SK-N-SH treated with all-trans-retinoic acid at 6 μM for 48 hours (cell line): ENCODE results near the gene ARID3A.

Experiments used
- ATAC-seq: fragments of 200-7000 bp; cut with Tn5 transposase; 3 replicates; pipeline ENCODE4 v1.9.1; 2020; ENCODE audit warnings: mild to moderate bottlenecking, moderate library complexity
- ARNTL ChIP-seq: fragments of 450-650 bp; formaldehyde crosslinking; IDR thresholded peaks from 2 replicates; pipeline ENCODE4 v1.5.0; 2020; ENCODE audit warnings: low read depth, mild to moderate bottlenecking, moderate library complexity, borderline replicate concordance
- BACH2 ChIP-seq: fragments of 250-450 bp; sonication (Bioruptor Pico); IDR thresholded peaks from 2 replicates; pipeline ENCODE4 v1.9.0; 2021; ENCODE audit warnings: mild to moderate bottlenecking, borderline replicate concordance
- CREB5 ChIP-seq: fragments of 250-450 bp; sonication (Bioruptor Pico); IDR thresholded peaks from 2 replicates; pipeline ENCODE4 v1.5.1; 2020; ENCODE audit warnings: low read depth, mild to moderate bottlenecking, moderate library complexity
- CSDC2 ChIP-seq: fragments of 250-450 bp; sonication (Bioruptor Pico); IDR thresholded peaks from 2 replicates; pipeline ENCODE4 v1.5.0; 2020; ENCODE audit warnings: mild to moderate bottlenecking, moderate library complexity
- CSRNP3 ChIP-seq: fragments of 250-450 bp; sonication (Bioruptor Pico); IDR thresholded peaks from 2 replicates; pipeline ENCODE4 v1.5.1; 2021; ENCODE audit warnings: mild to moderate bottlenecking, moderate library complexity
- ESRRG ChIP-seq: fragments of 250-450 bp; sonication (Bioruptor Pico); IDR thresholded peaks from 2 replicates; pipeline ENCODE4 v1.6.1; 2021; ENCODE audit warnings: mild to moderate bottlenecking
- GLIS3 ChIP-seq: fragments of 250-450 bp; sonication (Bioruptor Pico); IDR thresholded peaks from 2 replicates; pipeline ENCODE4 v1.5.0; 2020; ENCODE audit warnings: mild to moderate bottlenecking, moderate library complexity
- ISL1 ChIP-seq: fragments of 250-450 bp; sonication (Bioruptor Pico); IDR thresholded peaks from 2 replicates; pipeline ENCODE4 v2.1.2; 2022; ENCODE audit warnings: mild to moderate bottlenecking, moderate library complexity
- OSR1 ChIP-seq: fragments of 250-450 bp; sonication (Bioruptor Pico); IDR thresholded peaks from 2 replicates; pipeline ENCODE4 v1.8.0; 2022; ENCODE audit warnings: moderate library complexity, mild to moderate bottlenecking, inconsistent platforms
- POU6F1 ChIP-seq: fragments of 250-450 bp; sonication (Bioruptor Pico); IDR thresholded peaks from 2 replicates; pipeline ENCODE4 v1.8.0; 2021; ENCODE audit warnings: low read depth, mild to moderate bottlenecking, moderate library complexity, borderline replicate concordance
- PPARA ChIP-seq: fragments of 250-450 bp; sonication (Bioruptor Pico); IDR thresholded peaks from 2 replicates; pipeline ENCODE4 v1.5.0; 2020; ENCODE audit warnings: mild to moderate bottlenecking, borderline replicate concordance
- RARB ChIP-seq: fragments of 250-450 bp; sonication (Bioruptor Pico); IDR thresholded peaks from 2 replicates; pipeline ENCODE4 v1.8.0; 2021; ENCODE audit warnings: mild to moderate bottlenecking, moderate library complexity
- TCF4 ChIP-seq: fragments of 250-450 bp; sonication (Bioruptor Pico); IDR thresholded peaks from 2 replicates; pipeline ENCODE4 v1.8.0; 2021; ENCODE audit warnings: mild to moderate bottlenecking, moderate library complexity, borderline replicate concordance
- TOX ChIP-seq: fragments of 250-450 bp; sonication (Bioruptor Pico); IDR thresholded peaks from 2 replicates; pipeline ENCODE4 v1.8.0; 2021; ENCODE audit warnings: mild to moderate bottlenecking, moderate library complexity, borderline replicate concordance
- ZC3H10 ChIP-seq: fragments of 250-450 bp; sonication (Bioruptor Pico); IDR thresholded peaks from 2 replicates; pipeline ENCODE4 v1.5.1; 2021; ENCODE audit warnings: mild to moderate bottlenecking, moderate library complexity
- ZNF70 ChIP-seq: fragments of 450-650 bp; formaldehyde crosslinking; IDR thresholded peaks from 2 replicates; pipeline ENCODE4 v1.5.0; 2020; ENCODE audit warnings: mild to moderate bottlenecking, moderate library complexity
- ZNF8 ChIP-seq: fragments of 450-650 bp; formaldehyde crosslinking; IDR thresholded peaks from 2 replicates; pipeline ENCODE4 v1.5.0; 2020; ENCODE audit warnings: mild to moderate bottlenecking, moderate library complexity

ARID3A gene

GRCh38 chr19:971795-972194 lies 46.0 kb downstream of the ARID3A start:
- ATAC-seq: no peak

GRCh38 chr19:972281-972680 lies 46.4 kb downstream of the ARID3A start:
- no peak for TF ChIP-seq ARNTL (CRISPR knock-in tag)
- ATAC-seq: no peak

More at GRCh38 chr19:971795-972194, 46.0 kb downstream of the ARID3A start:
- TF ChIP-seq ZC3H10 (CRISPR knock-in tag) (no peak), OSR1 (CRISPR knock-in tag) (no peak)
- TF ChIP-seq, all 23 proteins: peak for 0

GRCh38 chr19:973726-974563 lies 48.1 kb downstream of the ARID3A start:
- TF ChIP-seq CSDC2 (CRISPR knock-in tag): no peak
- no peak for TF ChIP-seq GLIS3 (CRISPR knock-in tag)
- TF ChIP-seq RARB (CRISPR knock-in tag): no peak
- TF ChIP-seq CREB5 (CRISPR knock-in tag): no peak
- TF ChIP-seq PPARA: no peak
- TF ChIP-seq, all 23 proteins: peak for 0
- no peak for ATAC-seq

- no peak for ATAC-seq
Observed at GRCh38 chr19:974564-975257, 48.9 kb downstream of the ARID3A start.

GRCh38 chr19:976476-976875 lies 50.6 kb downstream of the ARID3A start:
- TF ChIP-seq CREB5 (CRISPR knock-in tag): no peak
- TF ChIP-seq ZC3H10 (CRISPR knock-in tag): no peak
- no peak for TF ChIP-seq CSRNP3
- TF ChIP-seq TOX: no peak
- TF ChIP-seq ZNF70 (CRISPR knock-in tag): no peak
- no peak for TF ChIP-seq TCF4
- no peak for TF ChIP-seq POU6F1 (CRISPR knock-in tag)
- no peak for TF ChIP-seq RARB (CRISPR knock-in tag)
- no peak for TF ChIP-seq BACH2 (CRISPR knock-in tag)
- ATAC-seq: peak; percentile 17; the same call in 2 of the 3 replicates

More at GRCh38 chr19:974564-975257, 48.9 kb downstream of the ARID3A start:
- no peak for TF ChIP-seq TOX
- TF ChIP-seq CSDC2 (CRISPR knock-in tag): no peak
- no peak for TF ChIP-seq PPARA
- no peak for TF ChIP-seq ZNF70 (CRISPR knock-in tag)
- no peak for TF ChIP-seq TCF4
- no peak for TF ChIP-seq OSR1 (CRISPR knock-in tag)
- no peak for TF ChIP-seq ZNF8
- no peak for TF ChIP-seq GLIS3 (CRISPR knock-in tag)
- TF ChIP-seq ESRRG: no peak
- no peak for TF ChIP-seq ISL1 (CRISPR knock-in tag)
- no peak for TF ChIP-seq CREB5 (CRISPR knock-in tag)
